Midbrain (tissue), 1 donor: ENCODE data around the gene UCK1.
"Not testable (repeated sequence)": the region's sequence is repeated elsewhere in the genome, so short reads cannot be mapped to it uniquely, and the experiment has no call there.

Experiments used
- DNase-seq: peaks from one replicate; lab custom pipeline; 2025; lab: John Stamatoyannopoulos, UW

The UCK1 gene

DNA sequence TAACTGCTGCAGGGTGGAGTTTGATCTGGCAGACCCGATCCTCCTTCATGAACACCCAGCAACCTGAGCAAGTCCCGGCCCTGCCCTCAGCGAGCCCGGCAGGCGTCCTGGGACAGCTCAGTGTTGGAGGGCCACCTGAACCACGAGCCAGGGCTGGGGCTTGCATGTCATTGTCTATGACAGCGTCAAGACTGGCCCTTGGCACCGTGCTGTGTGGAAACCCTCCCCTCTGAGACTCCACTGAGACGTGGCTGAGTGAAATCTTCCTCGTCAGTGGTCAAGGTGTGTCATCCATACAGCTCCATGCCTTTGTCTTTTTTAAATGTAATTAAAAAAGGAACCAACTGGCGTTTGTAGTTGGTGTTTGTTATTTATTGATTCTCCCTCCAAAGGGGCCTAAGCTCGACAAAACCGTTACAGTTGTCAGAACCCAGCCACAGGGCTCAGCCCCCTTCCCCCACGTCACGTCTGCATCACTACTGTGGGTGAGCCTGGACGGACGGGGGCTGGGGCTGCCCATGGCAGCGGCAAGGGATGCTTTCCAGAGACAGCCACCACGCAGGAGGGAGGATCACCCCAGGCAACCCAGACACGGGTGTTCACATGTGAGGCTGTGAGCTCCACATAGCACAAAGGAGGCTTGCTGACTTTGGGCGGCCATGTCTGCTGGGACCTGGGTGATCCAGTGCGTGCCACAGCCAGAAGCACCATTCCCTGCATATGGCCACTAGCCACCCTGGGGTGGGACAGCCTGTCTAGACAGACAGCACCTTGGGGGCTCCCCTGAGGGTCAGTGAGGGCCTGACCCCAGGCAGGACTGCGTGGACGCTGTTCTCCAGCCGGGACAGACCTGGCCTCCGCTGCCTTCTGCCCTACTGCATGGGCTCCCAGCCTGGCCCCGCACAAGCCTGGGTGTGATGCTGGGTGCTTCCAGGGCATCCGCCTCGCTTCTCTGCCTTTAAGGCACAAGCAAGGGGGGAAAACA lies 7.3 kb downstream of the UCK1 start:
- no peak for DNase-seq

DNA sequence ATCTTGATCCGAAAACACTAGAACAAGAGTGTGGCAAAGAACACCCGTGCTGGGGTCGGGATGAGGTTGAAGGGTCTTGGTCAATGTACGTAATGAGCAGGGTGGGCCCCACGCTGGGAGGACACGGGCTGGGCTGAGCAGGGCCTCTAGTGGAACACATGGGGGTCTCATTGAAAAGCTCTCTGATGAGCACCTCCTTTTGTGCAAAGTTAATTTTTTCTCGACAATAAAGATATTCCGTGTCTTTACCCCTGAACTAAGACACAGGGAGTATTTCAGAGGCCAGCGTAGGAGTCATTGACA lies 8.0 kb downstream of the UCK1 start:
- DNase-seq: no peak

DNA sequence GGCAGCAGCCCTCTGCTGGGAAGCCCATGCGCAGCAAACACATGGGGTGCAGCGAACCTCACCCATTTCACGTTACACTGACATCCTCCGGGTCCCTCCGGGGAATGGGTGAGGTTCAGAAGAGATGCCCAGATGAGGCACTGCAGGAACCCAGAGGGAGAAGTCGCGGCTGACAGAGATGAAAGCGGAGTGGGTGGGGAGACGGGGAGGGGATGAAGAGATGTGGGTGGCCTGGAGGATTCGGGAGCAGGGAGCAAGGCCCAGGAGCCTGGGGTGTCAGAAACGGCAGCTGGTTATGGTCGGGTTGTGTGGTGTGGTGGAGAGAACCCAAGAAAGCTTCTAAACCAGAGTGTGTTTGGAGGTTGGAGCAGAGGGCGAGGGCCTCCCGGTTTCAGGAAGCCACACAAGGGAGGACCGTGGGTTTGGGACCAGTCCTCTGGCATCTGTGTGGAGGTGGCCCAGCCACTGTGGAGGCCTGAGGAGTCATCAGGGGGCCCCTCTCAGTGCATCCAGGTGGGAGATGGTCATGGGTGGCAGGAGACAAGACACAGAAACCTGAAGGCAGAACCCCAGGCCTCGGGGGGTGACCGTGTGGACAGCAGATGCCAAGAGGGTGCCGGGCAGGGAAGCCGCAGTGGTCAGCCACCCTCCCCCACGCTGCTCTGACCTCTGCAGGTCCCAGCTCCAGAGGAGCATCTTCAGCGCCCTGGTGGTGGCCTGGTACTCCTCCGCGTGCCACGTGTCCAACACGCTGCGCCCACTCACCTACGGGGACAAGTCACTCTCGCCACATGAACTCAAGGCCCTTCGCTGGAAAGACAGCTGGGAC lies 8.6 kb downstream of the UCK1 start:
- no peak for DNase-seq

DNA sequence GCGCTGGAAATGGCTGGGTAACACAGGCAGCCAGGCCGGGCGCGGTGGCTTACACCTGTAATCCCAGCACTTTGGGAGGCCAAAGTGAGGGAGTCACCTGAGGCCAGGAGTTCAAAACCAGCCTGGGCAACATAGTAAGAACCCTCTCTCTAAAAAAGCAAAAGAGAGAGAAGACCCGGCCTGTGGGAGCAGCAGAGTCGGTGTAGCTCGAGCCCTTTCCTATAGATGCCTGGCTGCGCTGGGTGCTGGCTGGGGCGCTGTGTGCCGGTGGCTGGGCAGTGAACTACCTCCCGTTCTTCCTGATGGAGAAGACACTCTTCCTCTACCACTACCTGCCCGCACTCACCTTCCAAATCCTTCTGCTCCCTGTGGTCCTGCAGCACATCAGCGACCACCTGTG lies 9.2 kb downstream of the UCK1 start:
- DNase-seq: no peak

DNA sequence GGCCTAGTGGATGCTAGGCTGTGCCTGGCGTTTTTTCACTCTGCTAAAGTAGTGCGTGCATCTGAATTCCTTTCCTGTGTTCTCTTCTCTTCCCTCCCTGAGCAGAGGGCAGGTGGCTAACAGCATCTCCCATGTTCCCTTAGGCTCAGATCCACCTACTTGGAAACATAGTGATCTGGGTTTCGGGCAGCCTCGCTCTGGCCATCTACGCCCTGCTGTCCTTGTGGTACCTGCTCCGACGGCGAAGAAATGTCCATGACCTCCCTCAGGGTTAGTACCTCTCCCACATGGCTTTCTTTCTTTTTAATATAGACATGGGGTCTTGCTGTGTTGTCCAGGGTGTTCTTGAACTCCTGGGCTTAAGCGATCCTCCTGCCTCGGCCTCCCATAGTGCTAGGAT lies 9.9 kb downstream of the UCK1 start:
- DNase-seq: no peak

DNA sequence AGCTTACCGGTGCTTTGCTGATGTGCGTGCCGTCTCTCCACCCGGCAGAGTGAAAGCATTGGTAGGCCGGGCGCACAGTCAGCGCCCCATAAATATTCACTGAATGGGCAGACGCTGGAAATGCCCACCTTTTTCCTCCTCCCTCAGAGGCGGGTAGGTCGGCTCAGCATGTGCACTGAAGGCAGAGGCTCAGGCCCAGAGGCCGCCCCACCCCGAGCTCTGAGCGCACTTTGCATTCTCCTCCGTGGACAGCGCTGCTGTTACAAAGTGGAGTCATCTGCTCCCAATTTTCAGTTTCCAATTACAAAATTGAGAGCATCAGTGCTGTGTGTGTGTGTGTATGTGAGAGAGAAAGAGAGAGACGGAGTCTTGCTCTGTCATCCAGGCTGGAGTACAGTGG lies 10.6 kb downstream of the UCK1 start:
- DNase-seq: no peak

DNA sequence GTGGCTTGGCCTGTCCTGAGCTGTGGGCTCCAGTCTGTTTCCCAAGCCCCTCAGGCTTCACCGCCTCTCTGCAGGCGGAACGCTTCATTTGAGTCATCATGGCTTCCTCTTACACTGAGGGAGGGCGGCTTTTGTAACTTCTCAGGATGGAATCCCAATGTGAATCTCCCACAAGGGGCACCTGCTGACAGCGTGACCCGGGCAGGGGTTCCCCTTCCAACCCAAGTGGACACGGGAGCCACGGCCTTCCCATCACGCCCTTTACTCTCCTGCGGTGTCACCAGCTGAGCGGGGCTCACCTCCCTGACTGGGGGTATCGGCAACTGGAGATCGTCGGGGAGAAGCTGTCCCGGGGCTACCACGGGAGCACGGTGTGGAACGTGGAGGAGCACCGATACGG lies 12.5 kb downstream of the UCK1 start:
- no peak for DNase-seq

DNA sequence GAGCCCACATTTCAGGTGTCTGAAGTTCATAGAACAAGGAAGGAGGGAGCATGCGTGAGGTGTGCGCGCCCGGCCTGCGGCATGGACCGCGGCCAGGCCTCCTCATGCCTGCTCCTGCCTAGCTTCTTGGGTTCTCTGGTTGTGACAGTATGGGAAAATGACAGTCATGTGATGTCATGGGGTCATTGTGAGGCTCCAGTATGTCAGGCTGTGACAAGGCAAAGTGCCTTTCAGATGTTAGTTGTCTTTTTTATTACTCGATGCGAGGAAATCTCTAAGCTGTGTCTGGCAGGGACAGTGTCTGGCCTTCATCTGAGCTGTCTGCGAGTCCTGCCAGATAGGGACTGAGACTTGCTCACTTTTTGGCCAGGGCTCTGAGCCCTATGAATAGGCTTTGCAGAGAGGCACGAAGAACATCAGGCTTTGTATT lies 13.3 kb downstream of the UCK1 start:
- DNase-seq: peak; percentile 30

DNA sequence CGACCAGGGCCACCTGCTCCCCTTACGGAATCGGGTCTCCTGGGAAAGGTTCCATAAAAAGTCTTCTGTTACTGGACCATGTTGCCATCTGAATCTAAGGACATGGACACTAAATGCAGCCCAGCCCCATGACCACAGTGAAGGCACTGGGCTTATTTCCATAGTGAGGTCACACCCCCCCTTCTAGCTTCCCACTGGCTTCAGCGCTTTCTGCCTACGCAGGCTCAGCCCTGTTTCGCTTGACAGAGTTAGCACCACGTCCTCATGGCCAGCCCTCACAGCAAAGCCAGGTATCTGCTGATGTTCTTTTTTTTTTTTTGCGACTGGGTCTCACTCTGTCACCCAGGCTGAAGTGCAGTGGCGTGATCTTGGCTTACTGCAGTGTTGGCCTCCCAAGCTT lies 14.1 kb downstream of the UCK1 start:
- no peak for DNase-seq

DNA sequence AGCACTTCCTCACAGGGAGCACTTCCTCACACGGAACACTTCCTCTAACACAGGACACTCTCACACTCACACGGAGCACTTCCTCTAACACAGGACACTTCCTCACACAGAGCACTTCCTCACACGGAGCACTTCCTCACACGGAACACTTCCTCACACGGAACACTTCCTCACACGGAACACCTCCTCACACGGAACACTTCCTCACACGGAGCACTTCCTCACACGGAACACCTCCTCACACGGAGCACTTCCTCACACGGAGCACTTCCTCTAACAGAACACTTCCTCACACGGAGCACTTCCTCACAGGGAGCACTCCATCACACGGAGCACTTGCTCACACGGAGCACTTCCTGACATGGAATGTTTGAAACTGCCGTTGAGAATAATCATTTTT lies 15.0 kb downstream of the UCK1 start:
- no peak for DNase-seq

DNA sequence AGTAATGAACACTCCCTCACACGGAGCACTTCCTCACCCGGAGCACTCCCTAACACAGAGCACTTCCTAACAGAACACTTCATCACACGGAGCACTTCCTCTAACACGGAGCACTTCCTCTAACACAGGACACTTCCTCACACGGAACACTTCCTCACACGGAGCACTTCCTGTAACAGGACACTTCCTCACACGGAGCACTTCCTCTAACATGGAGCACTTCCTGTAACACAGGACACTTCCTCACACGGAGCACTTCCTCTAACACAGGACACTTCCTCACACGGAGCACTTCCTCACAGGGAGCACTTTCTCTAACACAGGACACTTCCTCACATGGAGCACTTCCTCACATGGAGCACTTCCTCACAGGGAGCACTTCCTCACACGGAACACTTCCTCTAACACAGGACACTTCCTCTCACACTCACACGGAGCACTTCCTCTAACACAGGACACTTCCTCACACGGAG lies 15.5 kb downstream of the UCK1 start:
- DNase-seq: not testable (repeated sequence)

DNA sequence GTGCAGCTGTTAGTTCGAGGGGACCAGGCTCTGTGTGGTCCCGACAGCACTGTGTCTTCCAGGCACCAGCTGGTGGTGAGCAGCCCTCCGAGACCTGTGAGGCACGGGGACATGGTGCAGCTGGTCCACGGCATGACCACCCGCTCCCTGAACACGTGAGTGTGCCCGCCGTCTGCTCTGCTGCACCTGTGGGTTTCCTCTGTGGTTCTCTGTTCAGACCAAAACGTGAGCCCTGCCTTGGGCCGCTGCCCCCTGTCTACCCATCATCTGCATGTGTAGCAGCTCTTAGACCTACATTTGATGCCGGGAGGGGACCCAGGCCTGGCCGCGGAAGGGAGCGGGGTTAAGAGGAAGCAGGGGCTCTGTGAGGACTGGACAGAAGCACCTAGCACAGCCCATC lies 17.9 kb downstream of the UCK1 start:
- no peak for DNase-seq

DNA sequence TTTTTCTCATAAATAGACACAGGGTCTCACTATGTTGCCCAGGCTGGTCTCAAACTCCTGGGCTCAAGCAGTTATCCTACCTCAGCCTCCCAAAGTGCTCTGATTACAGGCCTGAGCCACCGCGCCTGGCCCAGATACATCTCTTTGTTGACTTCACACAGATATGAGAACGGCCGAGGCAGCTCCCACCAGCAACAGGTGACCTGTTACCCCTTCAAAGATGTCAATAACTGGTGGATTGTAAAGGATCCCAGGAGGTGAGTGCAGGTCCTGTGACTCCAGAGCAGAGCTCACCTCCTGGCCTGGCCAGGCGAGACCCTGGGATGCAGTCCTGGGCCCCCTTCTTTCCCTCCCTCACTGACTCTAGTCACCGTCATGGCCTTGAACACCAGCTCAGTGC lies 19.2 kb downstream of the UCK1 start:
- DNase-seq: no peak

DNA sequence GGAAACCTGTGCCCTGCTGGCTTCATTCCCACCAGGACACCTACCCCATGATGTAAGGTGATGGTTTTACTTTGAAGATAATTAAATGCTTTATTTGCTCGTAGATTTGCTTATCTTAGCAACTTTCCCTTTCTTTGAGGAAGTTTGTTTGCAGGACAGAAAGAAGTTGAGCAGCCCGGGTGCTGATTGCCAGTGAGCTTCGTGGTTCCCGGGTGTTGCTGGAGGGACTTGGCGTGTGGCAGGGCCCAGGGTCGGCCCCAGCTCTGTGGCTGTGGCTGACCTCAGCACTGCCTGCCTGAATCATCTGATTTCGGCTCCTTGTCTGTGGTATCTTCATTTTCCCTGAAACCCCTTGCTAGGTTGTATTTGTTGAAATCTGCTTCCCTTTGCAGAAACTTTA lies 19.6 kb downstream of the UCK1 start:
- no peak for DNase-seq

DNA sequence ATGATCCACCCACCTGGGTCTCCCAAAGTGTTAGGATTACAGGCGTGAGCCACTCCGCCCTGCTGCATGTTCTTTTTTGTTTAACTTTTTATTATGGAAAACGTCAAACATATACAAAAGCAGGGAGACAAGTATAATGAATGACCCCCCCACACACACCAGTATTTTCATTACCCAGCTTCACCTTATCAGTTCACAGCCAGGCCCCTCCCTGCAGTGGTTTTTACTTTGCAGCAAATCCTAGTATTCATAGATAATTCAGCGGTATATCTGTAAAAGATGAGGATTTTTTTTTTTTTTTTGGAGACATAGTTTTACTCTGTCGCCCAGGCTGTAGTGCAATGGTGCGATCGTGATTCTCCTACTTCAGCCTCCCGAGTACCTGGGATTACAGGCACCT lies 26.1 kb downstream of the UCK1 start:
- no peak for DNase-seq

DNA sequence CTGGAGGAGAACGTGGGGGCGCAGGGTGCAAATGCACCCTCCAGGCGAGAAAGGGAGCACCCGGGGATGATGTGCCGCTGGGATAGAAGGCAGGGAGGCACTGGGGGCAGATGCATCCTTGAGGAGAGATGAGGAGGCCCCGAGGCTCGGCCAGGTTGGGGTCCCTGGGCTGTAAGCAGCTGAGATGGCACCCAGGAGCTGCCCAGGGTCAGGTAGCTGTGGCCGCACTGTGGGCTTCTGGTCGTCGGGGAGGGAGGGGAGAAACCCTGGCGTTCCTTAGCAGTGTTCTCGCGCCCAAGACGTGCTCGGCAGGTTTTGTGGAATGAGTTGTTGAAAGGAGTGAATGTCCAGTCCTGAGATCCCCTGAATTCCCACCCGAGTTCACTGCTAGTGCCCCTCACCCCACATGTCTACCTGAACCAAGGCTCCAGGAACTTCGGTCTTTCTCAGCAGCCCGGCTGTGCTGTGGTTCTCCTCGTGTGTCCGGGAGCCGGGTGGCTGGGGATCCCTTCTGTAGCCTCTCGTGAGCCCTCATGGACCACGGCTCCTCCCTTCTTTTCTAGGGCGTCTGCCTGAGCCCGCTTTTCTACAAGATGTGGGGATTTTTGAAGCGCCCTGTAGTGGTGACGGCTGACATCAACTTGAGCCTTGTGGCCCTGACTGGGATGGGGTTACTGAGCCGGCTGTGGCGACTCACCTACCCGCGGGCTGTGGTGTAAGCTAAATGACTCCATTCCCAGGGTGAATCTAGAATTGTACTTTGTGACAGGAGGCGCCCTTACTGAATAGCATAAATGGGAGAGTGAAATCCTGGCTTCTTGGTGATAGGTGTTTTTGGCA lies 27.2 kb downstream of the UCK1 start:
- DNase-seq: no peak

DNA sequence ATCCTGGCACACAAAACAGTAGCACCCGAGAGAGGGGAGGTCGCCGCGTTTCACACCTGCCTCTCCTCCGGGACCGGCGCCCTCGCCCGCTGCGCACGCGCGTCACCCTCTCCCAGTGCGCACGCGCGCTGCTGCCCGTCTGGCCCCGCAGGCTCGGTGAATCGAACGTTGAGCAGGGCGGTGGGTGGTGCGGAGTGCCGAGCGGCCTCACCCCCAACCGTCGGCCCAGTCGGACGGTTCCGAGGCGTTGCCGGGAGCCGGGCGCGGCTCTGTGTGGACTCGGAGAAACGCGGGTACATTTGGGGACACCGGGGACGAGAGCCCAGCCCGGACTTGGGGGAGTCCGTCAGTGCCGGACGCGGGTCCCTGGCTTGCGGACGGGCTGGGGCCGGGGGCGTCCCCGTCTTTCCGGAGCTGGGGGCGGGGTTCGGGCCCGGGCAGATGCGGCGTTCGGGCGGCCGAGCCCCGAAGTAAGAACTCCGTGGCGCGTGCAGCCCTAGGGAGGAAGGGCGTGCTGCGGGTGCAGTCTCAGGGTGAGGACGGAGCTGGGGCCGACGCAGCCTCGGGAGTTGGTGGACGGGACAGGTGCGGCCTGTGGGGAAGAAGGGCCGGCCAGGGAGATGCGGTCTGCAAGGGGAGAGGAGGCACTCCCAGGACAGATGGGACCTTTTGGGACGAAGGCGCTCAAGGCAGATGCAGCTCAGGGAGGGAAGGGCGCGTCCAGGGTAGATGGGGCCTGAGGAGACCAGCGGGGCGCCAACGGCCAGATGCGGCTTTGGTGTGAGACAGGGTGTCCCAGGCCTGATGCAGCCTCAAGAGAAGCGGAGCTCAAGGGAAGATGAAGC lies 28.1 kb downstream of the UCK1 start, which contains the start of gene POMT1:
Gene POMT1 (plus strand): TSS at position 138 of the 845 bp plus-strand sequence. CDS start 1,301 bp downstream, outside the sequence.
- DNase-seq: peak; percentile 89

DNA sequence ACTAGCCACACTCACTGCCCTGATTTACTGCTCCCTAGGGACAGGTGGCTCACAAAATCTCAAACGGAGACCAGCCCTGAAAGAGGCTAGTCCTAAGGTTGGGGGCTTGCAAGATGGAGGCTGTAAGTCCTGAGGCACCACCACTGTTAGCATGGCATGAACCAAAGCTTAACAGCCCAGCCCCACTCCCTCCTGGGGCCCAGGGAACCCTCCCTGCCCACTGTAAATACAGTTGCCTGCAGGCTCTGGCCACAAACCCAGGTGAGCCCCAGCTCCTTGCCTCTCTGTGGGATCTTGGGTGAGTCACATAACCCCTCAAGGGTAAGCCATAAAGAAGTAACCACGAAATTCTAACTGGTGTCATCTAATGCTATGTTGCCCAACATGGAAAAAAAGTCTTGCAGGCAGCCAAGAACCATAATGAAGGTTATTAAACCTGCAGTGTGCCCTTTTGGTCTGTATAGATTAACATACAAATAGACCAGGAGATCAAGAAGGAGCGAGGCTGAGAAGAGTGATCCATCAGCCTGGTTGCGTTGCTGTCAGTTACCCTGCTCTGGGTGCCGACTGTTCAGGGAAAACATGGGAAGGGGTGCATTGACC lies 30.0 kb downstream of the UCK1 start:
- no peak for DNase-seq

DNA sequence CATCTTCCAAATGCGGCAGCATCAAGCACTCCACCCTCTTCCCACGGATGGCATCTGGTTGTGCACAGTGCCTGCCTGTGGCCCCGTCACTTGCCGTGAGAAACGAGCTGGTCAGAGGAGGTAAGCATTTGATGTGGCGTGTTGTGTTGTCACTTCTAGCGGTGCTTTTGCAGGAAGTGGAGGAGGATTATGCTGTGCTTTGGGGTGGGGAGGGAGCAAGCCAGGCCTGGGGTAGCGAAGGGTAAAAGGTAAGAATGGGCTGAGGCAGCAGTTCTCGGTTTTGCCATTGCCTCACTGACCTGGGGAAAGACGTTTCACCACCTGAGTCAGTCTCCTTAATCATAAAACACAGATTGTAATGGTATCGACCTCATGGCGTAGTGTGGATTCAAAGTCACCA lies 30.7 kb downstream of the UCK1 start:
- DNase-seq: no peak

DNA sequence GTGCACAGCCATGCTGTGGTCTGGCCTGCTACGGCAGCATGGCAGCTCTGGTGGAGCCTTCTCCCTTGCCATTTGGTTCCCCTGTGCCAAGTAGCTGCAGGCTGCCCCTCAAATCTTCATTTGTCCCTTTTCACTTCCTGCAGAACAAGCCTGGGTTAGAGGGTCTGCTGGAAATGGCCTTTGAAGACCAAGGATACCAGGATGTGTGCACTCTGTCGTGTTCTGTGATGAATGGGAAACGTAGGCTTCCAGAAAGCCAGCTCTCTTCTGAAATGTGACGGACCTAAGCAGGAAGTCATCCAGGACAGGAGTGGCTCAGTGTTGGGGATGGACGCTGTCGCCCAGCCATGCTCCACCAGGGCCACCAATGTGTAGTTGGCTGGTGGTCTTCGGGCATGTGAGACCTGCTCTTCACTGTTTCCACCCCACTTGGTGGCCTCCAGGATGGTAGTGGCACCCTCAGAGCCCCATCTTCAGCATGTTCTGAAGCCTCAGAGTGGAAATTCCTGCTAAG lies 31.8 kb downstream of the UCK1 start:
- no peak for DNase-seq
